Mucosa of descending colon (tissue), 3 donors: ENCODE data around the gene COL1A1. TPM values are rescaled to one million over a fixed set of nuclear protein-coding genes. Genes with fewer than 3 reads are reported as not detected.

Source experiments
- ATAC-seq: fragments of 200-7000 bp; cut with Tn5 transposase; one replicate; pipeline ENCODE4 v1.9.1; 2020; ENCODE audit warnings: mild to moderate bottlenecking, moderate library complexity
- DNase-seq, 3 donors: peaks; one replicate each; pipeline ENCODE4 v3.0.0-alpha.2; 2020
- H3K36me3 ChIP-seq: fragments of 200-600 bp; one replicate; pipeline ENCODE4 v1.8.0; 2021; ENCODE audit warnings: low read depth, mild to moderate bottlenecking
- H3K4me1 ChIP-seq: fragments of 200-600 bp; one replicate; pipeline ENCODE4 v1.8.0; 2021; ENCODE audit warnings: low read depth, mild to moderate bottlenecking
- H3K4me3 ChIP-seq: fragments of 200-600 bp; one replicate; pipeline ENCODE4 v1.8.0; 2021; ENCODE audit warnings: mild to moderate bottlenecking
- H3K9me3 ChIP-seq: fragments of 200-600 bp; one replicate; pipeline ENCODE4 v1.8.0; 2021; ENCODE audit warnings: mild to moderate bottlenecking
- CTCF ChIP-seq: fragments of 200-600 bp; IDR thresholded peaks from one replicate; pipeline ENCODE4 v1.8.0; 2022; ENCODE audit warnings: antibody characterized with exemption, mild to moderate bottlenecking
- intact Hi-C, 2 donors: fragments of 100-400 bp; cut with DNase I in 1 of 2; cut with micrococcal nuclease in 1 of 2; formaldehyde crosslinking; loops; one replicate each; pipeline versions ENCODE4 v1.11.0 to v1.11.1; 2022; cut with DNase I, micrococcal nuclease
- total RNA-seq, 3 donors: library from RNA; stranded (reverse); fragmentation: NEBNext Ultra II Directional in 2 of 3; extraction: Animal tissue kit (Norgen Biotek cat#: 25700) in 2 of 3; gene quantifications; one replicate each; pipeline versions ENCODE4 v1.2.1 to v1.2.4, GENCODE V29; 2021 to 2023
- donor health status: DM: no; HTN: no; CAD: no; lungs with moderate emphysema.
- donor health status: DM: no; HTN: no; CAD: no.
- donor health status: DM: no; HTN: yes; CAD: no.

COL1A1 gene
- total RNA-seq, 3 donors from 2014 or later, result 53.0 to 248 (median 160) TPM

- peaks cover 26% of the 10 kb centered on the region for H3K4me1 ChIP-seq
- no peaks in the 10 kb centered on the region for H3K36me3 ChIP-seq
- no peaks in the 10 kb centered on the region for H3K9me3 ChIP-seq
- peak; percentile 68 to 84 (median 82) for DNase-seq
- peak; percentile 48 for ATAC-seq
- no peak for TF ChIP-seq CTCF
- intact Hi-C loops, result no loop called here
- peak overlapping the region; percentile 69 for H3K4me3 ChIP-seq
Measured at GRCh38 chr17:50149417-50150353, 51.7 kb downstream of the COL1A1 start.

GRCh38 chr17:50149091-50149416, 52.4 kb downstream of the COL1A1 start:
- intact Hi-C loops, result no loop called here
- no peak for TF ChIP-seq CTCF
- H3K36me3 ChIP-seq, result no peaks in the 10 kb centered on the region
- H3K4me3 ChIP-seq, result peak overlapping the region; percentile 69
- peaks cover 26% of the 10 kb centered on the region for H3K4me1 ChIP-seq
- H3K9me3 ChIP-seq, result no peaks in the 10 kb centered on the region
- ATAC-seq (no peak), DNase-seq (no peak)

- peaks cover 26% of the 10 kb centered on the region for H3K4me1 ChIP-seq
- intact Hi-C loops, result no loop called here
- ATAC-seq, result peak; percentile 28
- peak; percentile 71 to 86 (median 86) for DNase-seq
- H3K4me3 ChIP-seq, result peak overlapping the region; percentile 69
- no peaks in the 10 kb centered on the region for H3K36me3 ChIP-seq
- no peak for TF ChIP-seq CTCF
- H3K9me3 ChIP-seq, result no peaks in the 10 kb centered on the region
Measured at GRCh38 chr17:50148226-50149090, 53.0 kb downstream of the COL1A1 start.

GRCh38 chr17:50147841-50148225, 53.6 kb downstream of the COL1A1 start:
- Histone ChIP-seq H3K36me3 (no peaks in the 10 kb centered on the region), H3K9me3 (no peaks in the 10 kb centered on the region), H3K4me1 (peaks cover 26% of the 10 kb centered on the region), H3K4me3 (no peak overlapping the region)
- no peak for DNase-seq
- intact Hi-C loops, result no loop called here
- peak; percentile 25 for ATAC-seq
- no peak for TF ChIP-seq CTCF

- peak in 1 of 3 donors; percentile 53 for DNase-seq
- Histone ChIP-seq H3K9me3 (no peaks in the 10 kb centered on the region), H3K4me3 (no peak overlapping the region), H3K36me3 (no peaks in the 10 kb centered on the region), H3K4me1 (peaks cover 26% of the 10 kb centered on the region)
- no peak for TF ChIP-seq CTCF
- no peak for ATAC-seq
- intact Hi-C loops, result no loop called here
Measured at GRCh38 chr17:50146927-50147665, 54.3 kb downstream of the COL1A1 start.
